ENCODE measurements around the gene DKC1. TPM values are rescaled to one million over a fixed set of nuclear protein-coding genes. Genes with fewer than 3 reads are reported as not detected.

DKC1 gene
- total RNA-seq, 1 donor from 2014 or later = 26.1 TPM

GRCh38 chrX:154800478-154801210, 38.0 kb downstream of the DKC1 start:
- no peak for TF ChIP-seq CTCF (IDR thresholded peaks at IDR 0.05)
- peak overlapping the region; percentile 49 for H3K27ac ChIP-seq
- DNase-seq = no peak

GRCh38 chrX:154802947-154803346, 40.3 kb downstream of the DKC1 start:
- no peak overlapping the region for H3K4me3 ChIP-seq
- H3K36me3 ChIP-seq = no peaks in the 10 kb centered on the region

More at GRCh38 chrX:154800478-154801210, 38.0 kb downstream of the DKC1 start:
- Histone ChIP-seq H3K9me3 (no peaks in the 10 kb centered on the region), H3K27me3 (ENCODE audit: low read depth) (no peaks in the 10 kb centered on the region), H3K4me1 (peaks cover 30% of the 10 kb centered on the region), H3K36me3 (no peaks in the 10 kb centered on the region), H3K4me3 (no peak overlapping the region)
- no peak for ATAC-seq
- intact Hi-C loops (cut with DNase I) = no loop called here

GRCh38 chrX:154804261-154804956, 41.7 kb downstream of the DKC1 start:
- peak in 1 of 2 donors; percentile 15 for ATAC-seq
- no peaks in the 10 kb centered on the region for H3K27me3 ChIP-seq (ENCODE audit: low read depth)
- no peak for DNase-seq
- intact Hi-C loops (cut with DNase I) = no loop called here
- H3K36me3 ChIP-seq = no peaks in the 10 kb centered on the region
- H3K27ac ChIP-seq = peak overlapping the region; percentile 72
- no peaks in the 10 kb centered on the region for H3K9me3 ChIP-seq
- peaks cover 20% of the 10 kb centered on the region for H3K4me1 ChIP-seq
- H3K4me3 ChIP-seq = peak overlapping the region; percentile 72
- TF ChIP-seq CTCF (IDR thresholded peaks at IDR 0.05) = no peak

More at GRCh38 chrX:154802947-154803346, 40.3 kb downstream of the DKC1 start:
- intact Hi-C loops (cut with DNase I) = no loop called here
- H3K27ac ChIP-seq = no peak overlapping the region
- DNase-seq (no peak), ATAC-seq (no peak)
- no peaks in the 10 kb centered on the region for H3K27me3 ChIP-seq (ENCODE audit: low read depth)
- no peaks in the 10 kb centered on the region for H3K9me3 ChIP-seq
- H3K4me1 ChIP-seq = peaks cover 29% of the 10 kb centered on the region
- no peak for TF ChIP-seq CTCF (IDR thresholded peaks at IDR 0.05)

- DNase-seq (peak; percentile 83), ATAC-seq (peak; percentile 99 to 100)
- Histone ChIP-seq H3K4me1 (peaks cover 13% of the 10 kb centered on the region), H3K27me3 (ENCODE audit: low read depth) (no peaks in the 10 kb centered on the region), H3K27ac (peak within 1 kb of the TSS; percentile 72), H3K9me3 (no peaks in the 10 kb centered on the region), H3K36me3 (no peaks in the 10 kb centered on the region), H3K4me3 (peak within 1 kb of the TSS; percentile 72)
- intact Hi-C loops (cut with DNase I) = no loop called here
- TF ChIP-seq CTCF (IDR thresholded peaks at IDR 0.05) = no peak
Observed at GRCh38 chrX:154804957-154805695, 42.5 kb downstream of the DKC1 start, which contains the start of gene MPP1. Gene MPP1 (minus strand): TSS chrX:154805485. CDS start chrX:154805373, 112 bp downstream.

- Histone ChIP-seq H3K4me1 (peaks cover 8% of the 10 kb centered on the region), H3K9me3 (no peaks in the 10 kb centered on the region), H3K27me3 (ENCODE audit: low read depth) (no peaks in the 10 kb centered on the region), H3K4me3 (peak overlapping the region; percentile 72), H3K27ac (peak overlapping the region; percentile 46), H3K36me3 (no peaks in the 10 kb centered on the region)
- ATAC-seq = no peak
- DNase-seq = no peak
- no peak for TF ChIP-seq CTCF (IDR thresholded peaks at IDR 0.05)
- intact Hi-C loops (cut with DNase I) = no loop called here
Observed at GRCh38 chrX:154805696-154806091, 43.0 kb downstream of the DKC1 start.

Data from lower lobe of right lung (tissue), 2 donors.